Activated CD8-positive, alpha-beta memory T cell treated with anti-CD3 and anti-CD28 coated beads for 48 hours (primary cell): Measurements from ENCODE around the gene JAKMIP1.

Source experiments
- DNase-seq, 3 experiments: peaks; one replicate each; pipeline ENCODE4 v3.0.0-alpha.2; 2020; ENCODE audit warnings: low read depth in 2 of 3, low spot score in 2 of 3

Gene JAKMIP1

DNA sequence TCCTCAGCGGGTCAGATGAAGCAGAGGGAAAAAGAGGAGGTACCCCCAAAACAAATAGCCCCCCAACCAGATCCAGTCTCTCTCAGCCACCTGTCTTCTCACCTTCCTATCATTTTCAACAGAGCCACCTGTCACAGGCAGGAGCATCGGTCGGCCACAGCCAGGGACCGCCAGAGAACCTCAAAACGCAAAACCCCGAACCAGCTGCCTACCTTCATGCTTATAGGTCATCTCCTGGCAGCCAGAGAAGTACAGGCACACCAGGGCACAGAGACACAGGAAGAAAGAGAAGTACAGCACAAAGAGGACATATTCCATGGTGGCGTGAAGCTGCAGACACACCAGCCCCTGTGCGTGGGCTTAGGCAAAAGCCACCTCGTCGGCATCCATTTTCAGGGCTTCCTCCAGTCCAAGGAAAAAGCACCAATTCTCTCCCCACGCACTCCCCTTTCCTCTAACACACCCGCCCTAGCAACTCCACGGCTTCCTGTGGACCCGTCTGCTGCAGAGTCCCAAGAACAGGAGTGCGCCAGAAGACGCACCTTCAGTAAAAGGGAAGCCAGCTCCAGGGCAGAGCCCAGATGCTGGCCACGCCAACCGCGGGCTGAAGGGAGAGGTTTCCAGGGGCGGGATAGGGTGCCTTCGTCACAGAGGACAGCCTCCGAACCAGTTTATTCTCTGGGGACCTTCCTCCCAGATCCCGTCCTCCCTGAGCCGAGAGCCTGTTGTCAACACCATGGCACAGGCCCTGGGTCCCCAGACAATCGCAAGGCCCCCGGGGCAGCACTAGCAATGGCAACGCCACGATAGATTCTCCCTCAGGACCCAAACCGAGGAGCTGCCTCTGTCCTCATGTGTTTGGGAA, 130.3 kb downstream of the JAKMIP1 start:
- no peak for DNase-seq

DNA sequence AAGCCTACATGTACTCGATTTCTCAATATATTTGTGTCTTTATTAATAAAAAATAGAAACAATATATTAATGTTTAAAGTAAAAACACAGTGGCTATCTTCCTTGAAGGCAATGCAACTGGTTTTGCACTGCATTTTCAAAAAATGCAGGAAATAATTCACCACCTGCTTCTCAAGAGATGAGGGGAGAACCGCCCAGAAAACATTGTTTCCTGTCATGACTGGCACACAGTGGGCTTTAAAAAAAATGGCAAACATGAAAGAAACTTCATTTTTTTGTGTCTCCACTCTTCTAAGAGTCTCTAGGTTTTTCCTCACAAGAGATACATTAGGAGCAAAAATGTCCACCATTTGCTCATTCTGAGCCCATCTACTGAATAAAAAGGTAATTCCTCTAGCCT, 131.4 kb downstream of the JAKMIP1 start:
- DNase-seq: no peak

DNA sequence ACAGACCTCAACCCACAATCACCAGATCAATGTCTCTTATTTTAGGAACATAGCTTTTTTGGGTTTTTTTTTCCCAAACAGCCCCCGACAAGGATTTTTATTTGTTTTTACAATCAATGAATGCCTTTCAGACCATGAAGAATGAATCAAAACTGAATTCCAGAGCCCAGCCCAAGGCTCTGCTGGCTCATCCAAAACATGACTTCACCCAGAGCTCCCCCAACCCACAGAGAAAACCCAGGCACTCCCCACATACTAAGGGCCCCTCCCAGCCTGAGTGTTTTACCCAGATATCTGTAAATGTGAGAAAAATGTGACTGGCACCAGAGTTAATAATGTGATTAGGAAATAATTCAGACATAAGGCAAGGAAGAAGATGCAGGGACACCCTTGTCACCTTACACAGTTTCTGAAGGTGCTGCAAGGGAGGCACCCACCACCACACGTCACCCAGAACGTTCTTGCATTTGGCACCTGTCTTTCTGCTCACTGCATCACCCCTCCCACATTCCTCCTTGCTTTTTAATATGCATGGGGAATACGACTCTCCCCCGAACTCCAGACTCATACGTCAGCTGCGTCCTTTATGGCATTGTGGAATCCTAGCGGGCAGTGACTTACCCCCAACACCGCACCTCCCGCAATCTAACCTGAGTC, 134.3 kb downstream of the JAKMIP1 start:
- DNase-seq: no peak

- DNase-seq: no peak
Observed at GRCh38 chr4:6065166-6065565, 135.2 kb downstream of the JAKMIP1 start.

DNA sequence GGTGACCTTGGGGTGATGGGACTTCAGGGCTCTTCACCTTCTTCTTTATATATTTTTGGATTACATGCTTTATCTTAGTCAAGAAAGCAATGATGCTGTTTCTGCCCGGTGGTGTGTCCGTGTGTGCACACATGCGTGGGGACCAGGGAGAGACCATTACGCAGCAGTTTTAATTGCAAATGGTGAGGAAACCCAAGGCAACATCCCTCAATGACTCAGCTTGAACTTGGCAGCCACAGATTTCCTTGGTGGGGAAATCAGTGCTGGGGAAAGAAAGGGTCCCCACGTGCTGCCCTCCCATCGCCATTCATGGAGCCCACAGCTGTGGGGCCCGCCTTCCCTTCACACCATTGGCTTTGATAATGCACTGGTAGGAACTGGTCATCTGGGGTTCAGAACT, 136.0 kb downstream of the JAKMIP1 start:
- DNase-seq: no peak

DNA sequence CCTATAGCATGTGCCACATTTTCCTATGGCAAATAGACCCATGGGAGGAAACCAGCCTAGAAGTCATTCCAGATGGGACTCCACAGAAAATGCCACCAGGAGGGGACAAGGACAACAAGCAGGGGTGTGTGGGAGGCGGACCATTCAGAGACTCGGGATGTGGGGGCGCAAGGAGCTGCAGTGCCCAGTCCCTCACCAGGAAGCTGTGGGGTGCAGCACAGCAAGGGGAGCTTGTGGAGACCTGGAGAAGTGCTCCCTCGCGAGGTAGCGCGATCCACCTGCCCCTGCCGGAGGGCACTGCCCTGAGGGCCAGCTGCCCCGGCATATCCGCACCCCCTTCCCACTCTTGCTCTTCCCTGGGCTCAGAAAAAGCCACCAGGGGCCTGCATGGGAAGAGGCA, 136.7 kb downstream of the JAKMIP1 start:
- DNase-seq: no peak

- no peak for DNase-seq
Observed at GRCh38 chr4:6062133-6062532, 138.2 kb downstream of the JAKMIP1 start.

DNA sequence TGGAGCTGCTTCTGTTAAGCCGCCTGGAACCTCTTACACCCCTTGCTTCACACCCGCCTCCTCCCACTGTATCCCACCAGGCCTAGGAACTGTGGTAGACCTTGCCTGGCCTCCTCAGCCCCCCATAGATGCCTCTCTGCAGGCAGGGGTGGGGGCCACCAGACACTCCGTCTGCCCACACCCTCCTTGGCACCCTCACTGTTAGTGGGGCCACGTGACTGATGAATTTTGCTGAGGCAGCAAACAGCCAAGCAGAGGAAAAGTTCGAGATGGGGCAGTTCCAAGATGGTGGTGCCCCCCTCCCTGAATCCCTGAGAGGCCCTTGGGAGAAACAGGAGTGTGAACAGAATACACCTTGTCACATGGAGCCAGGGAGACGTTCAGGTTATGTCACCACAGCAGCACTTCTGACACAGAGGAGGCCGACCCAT, 141.0 kb downstream of the JAKMIP1 start:
- DNase-seq: no peak

DNA sequence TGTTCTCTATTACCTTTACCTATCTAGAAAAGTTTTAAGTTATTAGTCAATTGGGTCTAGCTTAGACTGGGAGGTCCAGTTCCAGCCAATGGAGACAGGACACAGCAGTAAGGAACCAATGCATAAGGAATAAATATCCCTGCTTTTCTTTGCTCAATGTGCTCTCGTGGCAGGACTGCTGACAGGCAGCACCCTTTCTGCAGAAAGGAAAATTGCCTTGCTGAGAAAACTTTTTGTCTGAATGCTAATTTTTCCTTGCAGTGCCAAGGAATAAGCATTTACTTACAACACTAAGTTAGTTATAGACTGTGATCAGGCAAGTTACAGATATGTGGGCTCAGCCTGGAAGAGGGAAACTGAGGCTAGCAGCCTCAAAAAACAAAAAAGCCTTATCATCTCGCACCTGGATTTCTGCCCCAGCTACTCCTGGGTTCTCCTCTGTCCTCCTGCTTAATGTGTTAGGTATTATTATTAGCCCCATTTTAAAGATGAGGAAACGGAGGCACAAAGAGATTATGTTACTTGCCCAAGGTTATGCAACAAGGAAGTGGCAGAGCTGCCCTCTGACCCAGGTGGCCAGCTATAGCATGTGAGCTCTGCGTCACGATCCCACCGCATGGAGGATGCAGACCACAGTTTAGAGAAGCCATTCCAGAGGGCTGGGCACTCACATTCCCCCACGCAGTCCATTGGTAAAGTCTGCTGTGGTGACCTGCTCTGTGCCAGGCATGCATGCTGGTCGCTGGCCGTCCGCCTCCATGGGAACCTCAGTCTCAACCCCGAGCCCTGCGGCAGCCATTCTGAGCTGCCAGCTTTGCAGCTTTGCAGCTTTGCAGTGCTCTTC, 141.6 kb downstream of the JAKMIP1 start:
- no peak for DNase-seq

DNA sequence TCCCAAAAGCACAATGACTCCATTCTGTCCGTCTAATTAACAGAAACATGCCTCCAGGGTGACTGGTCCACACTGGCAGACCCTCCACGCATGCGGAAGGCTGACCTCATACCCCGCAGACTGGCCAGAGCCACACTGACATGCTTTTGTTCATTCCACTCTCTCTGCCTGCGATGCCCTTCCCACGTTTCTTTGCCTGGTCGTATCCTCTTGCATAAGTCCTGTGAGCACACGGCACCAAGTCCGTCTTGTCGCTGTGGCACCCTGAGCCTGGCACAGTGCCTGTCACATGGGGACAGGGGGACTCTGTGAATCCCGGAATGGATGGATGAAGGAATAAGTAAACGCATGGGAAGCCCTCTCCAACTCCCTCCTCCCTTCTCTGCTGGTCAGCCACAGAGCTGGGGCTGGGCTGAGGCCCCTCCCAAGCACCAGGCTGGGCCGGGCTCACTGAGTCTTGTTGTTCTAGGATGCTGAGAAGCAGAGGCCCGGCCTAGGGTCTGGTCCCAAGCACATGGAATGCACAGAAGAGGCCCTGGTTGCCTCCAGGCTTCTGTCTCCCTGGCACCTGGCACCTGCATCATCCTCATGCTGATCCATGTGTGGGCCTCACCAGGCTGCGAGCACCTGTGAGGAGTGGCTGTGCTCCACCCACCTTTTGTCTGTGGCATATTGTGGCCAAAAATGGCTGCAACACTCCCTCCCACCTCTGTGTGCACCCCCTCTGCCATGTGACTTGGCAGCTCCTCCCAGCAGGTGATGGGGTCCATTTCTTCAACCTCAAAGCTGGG, 143.2 kb downstream of the JAKMIP1 start:
- DNase-seq: no peak

DNA sequence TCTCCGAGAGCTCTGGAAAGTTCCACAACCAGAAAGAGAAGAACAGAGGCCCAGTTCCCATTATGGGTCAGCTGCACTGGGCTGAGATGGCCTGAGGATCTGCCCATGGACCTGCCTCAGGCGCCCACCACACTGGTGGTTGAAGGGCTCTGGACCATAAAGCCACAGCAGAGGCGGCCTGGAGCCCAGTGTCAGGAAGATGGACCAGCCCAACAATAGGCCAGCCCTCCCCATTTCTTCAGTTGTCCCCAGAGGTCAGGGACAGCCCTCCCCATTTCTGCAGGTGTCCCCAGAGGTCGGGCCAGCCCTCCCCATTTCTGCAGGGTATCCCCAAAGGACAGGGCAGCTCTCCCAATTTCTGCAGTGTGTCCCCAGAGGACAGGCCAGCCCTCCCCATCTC, 144.9 kb downstream of the JAKMIP1 start:
- no peak for DNase-seq

DNA sequence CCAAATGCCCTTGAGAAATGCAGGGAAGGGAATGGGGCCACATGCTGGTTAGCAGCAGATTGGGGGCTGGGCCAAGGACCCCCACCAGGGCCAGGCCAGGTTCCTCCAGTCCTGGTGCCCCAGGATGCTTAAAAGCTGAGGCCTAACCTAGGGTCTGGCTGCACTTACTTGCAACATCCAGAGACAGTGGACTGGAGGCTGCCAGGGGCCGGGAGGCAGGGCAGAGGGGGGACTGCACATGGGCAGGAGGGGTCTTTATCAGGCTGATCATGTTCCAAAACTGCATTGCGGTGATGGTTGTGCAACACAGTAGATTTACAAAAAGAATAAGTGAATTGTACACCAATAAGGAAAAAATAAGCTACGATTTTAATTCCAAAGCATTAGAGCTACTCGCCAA, 145.3 kb downstream of the JAKMIP1 start:
- no peak for DNase-seq

DNA sequence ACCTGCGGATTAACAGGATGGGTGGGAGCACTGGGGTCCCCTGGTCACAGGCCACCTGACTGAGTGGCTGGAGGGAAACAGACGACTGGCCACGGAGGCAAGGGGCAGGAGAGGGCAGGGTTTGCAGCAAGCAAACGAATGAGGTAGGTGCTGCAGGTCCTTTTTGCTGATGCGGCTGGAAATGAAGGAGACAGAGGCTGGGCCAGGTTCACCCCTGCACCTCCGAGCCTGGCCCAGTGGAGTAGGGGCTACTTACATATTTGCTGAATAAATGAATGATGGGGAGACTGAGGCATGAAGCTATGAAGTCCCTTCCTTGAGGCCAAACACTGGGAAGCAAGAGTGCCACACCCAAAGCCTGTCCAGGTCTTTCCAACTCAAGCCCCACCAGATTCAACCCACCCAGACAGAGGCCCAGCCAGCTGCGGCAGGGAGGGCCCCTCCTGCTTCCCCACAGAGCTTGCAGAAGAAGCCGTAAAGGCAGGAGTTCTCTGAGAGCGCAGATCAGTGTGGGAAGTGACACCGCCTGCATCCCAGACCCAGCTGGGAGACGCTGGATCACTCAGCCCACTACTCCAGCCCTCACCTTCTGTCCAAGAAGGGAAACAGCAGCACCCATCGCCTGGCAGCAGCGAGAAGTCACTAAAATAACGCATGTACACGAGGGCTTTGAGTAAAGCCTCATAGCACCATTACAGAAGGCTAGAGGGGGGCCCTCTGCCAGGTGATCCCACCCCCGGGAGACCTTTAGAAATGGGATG, 146.0 kb downstream of the JAKMIP1 start:
- DNase-seq: no peak

- DNase-seq: no peak
Observed at GRCh38 chr4:6052679-6053078, 147.7 kb downstream of the JAKMIP1 start.

GRCh38 chr4:6050551-6050950, 149.8 kb downstream of the JAKMIP1 start:
- DNase-seq: no peak

DNA sequence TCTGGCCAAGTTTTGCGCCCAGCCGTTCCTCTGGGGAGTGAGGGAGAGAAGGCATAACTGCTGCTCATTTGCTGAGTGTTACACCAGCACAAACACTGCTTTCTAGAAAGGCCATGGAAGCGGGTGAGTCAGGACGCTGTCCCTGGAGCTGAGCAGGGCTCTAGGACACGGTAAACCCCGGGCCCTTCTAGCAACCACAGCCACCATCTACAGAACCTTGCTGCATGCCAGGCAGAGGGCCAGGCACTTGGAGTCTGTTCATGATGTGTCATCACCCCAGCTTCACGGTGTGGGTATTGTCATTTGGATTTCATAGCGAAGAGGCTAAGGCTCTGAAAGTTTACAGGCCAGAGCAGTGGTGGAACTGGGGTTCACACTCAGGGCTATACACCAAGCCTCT, 150.4 kb downstream of the JAKMIP1 start:
- DNase-seq: no peak

DNA sequence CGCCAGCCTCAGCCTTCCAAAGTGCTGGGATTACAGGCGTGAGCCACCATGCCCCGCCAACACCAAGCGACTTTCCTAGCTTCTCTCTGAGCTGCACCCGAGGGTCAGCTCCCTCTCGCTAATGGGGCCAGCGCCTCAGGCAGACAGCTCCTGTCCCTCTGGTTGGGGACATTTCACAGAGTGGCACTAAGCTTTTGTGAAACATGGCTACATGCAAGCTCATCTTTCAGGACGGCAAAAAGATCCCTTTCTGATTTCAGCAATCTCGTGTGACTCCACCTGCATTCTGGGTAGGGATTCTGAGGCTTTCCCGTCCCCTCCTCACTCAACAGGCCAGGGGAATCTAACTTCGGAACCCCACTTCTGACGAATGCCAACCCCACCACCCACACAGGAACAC, 151.1 kb downstream of the JAKMIP1 start:
- DNase-seq: no peak

- DNase-seq: no peak
Observed at GRCh38 chr4:6048537-6048936, 151.8 kb downstream of the JAKMIP1 start.

DNA sequence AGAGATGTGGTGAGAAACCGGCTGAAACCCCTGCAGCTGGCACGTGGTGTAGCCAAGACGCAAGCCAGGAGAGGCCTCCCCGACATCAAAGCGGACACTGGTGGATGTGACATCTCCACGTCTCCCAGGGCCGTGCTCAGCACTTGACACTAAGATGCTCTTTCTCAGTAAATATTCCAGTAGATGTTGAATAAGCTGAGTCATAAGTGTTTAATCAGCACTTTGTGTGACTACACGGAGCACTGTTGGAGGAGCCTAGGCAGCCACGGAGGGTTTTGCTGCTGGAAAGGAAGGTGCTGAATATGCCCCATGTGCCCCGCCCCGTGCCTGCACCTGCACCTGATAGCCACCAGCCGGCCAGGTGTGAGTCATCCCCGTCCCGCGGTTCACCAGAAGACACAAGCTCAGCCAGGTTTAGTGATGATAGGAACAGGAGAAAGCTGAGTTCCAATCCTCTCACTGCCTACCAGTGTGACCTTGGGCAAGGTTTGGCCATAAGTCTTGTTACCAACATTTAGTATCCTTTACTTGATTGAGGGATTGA, 153.1 kb downstream of the JAKMIP1 start:
- DNase-seq: no peak

GRCh38 chr4:6046526-6047129, 153.7 kb downstream of the JAKMIP1 start:
- DNase-seq: no peak
